ENCODE results near the gene DNAJC18.

DNAJC18 gene

DNA sequence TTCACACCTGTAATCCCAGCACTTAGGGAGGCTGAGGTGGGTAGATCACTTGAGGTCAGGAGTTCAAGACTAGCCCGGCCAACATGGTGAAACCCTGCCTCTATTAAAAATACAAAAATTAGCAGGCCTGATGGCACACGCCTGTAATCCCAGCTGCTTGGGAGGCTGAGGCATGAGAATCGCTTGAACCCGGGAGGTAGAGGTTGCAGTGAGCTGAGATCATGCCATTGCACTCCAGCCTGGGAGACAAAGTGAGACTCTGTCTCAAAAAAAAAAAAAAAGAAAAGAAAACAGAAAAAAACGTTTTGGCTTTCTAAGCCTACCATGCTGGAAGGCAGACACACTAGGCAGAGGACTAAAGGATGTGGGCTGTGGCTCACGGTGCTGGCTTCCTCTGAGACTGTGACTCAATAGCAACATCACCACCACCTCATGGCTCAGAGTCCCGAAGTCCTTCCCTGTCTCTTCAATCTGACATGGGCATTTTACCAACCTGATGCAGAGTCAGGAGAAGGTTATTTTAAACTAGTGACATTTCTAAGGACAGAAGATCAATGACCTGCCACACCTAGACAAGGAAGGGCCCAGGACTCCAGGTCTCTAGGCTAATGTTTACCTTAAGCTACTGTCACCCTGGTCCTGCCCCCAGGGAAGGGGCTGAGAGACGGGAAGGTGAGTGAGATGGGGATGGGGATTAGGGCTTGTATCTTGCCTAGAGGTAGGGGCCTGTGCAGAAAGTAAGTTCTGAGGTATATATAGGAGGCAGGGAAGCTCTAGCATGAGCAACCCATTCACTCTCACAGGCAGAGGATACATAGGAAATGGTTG lies 19.5 kb upstream of the DNAJC18 start:
- peak; percentile 91 for DNase-seq (ENCODE audit: low read depth)
- peak overlapping the region; percentile 16 for H3K4me3 ChIP-seq (ENCODE audit: low read depth, low read length)

GRCh38 chr5:139457653-139458306 lies 18.5 kb upstream of the DNAJC18 start:
- DNase-seq (ENCODE audit: low read depth): peak; percentile 81
- TF ChIP-seq, protein P1, sequence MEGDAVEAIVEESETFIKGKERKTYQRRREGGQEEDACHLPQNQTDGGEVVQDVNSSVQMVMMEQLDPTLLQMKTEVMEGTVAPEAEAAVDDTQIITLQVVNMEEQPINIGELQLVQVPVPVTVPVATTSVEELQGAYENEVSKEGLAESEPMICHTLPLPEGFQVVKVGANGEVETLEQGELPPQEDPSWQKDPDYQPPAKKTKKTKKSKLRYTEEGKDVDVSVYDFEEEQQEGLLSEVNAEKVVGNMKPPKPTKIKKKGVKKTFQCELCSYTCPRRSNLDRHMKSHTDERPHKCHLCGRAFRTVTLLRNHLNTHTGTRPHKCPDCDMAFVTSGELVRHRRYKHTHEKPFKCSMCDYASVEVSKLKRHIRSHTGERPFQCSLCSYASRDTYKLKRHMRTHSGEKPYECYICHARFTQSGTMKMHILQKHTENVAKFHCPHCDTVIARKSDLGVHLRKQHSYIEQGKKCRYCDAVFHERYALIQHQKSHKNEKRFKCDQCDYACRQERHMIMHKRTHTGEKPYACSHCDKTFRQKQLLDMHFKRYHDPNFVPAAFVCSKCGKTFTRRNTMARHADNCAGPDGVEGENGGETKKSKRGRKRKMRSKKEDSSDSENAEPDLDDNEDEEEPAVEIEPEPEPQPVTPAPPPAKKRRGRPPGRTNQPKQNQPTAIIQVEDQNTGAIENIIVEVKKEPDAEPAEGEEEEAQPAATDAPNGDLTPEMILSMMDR (IDR thresholded peaks at IDR 0.05; ENCODE audit: insufficient read depth, low read depth, low read length, missing control alignments): no peak
- H3K4me3 ChIP-seq (ENCODE audit: low read depth, low read length): no peak overlapping the region

More for the DNA sequence above, 19.5 kb upstream of the DNAJC18 start:
- TF ChIP-seq, protein P1 (IDR thresholded peaks at IDR 0.05; ENCODE audit: insufficient read depth, low read depth, low read length, missing control alignments): no peak

DNA sequence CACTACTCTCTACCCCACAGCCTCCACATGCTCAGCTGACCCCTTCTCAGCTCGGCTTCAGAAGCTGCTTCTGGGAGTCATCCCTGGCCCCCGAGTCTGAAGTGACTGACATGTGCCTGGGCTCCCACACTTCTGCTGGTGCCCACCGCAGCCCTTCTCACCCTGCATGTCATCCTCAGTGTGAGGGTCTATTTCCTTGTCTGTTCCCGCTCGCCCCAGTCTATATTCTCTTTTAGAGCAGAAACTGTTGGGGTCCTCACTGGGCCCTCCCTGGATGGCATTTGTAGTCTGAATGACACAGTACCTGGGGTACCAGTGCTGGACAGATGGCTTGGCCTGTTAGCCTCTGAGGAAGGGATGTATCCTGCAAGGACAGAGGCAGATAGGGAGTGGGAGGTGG lies 17.9 kb upstream of the DNAJC18 start:
- no peak overlapping the region for H3K4me3 ChIP-seq (ENCODE audit: low read depth, low read length)
- DNase-seq (ENCODE audit: low read depth): no peak
- TF ChIP-seq, protein P1 (IDR thresholded peaks at IDR 0.05; ENCODE audit: insufficient read depth, low read depth, low read length, missing control alignments): no peak

GRCh38 chr5:139456776-139457175 lies 17.5 kb upstream of the DNAJC18 start:
- no peak for DNase-seq (ENCODE audit: low read depth)
- H3K4me3 ChIP-seq (ENCODE audit: low read depth, low read length): no peak overlapping the region
- TF ChIP-seq, protein P1 (IDR thresholded peaks at IDR 0.05; ENCODE audit: insufficient read depth, low read depth, low read length, missing control alignments): no peak

DNA sequence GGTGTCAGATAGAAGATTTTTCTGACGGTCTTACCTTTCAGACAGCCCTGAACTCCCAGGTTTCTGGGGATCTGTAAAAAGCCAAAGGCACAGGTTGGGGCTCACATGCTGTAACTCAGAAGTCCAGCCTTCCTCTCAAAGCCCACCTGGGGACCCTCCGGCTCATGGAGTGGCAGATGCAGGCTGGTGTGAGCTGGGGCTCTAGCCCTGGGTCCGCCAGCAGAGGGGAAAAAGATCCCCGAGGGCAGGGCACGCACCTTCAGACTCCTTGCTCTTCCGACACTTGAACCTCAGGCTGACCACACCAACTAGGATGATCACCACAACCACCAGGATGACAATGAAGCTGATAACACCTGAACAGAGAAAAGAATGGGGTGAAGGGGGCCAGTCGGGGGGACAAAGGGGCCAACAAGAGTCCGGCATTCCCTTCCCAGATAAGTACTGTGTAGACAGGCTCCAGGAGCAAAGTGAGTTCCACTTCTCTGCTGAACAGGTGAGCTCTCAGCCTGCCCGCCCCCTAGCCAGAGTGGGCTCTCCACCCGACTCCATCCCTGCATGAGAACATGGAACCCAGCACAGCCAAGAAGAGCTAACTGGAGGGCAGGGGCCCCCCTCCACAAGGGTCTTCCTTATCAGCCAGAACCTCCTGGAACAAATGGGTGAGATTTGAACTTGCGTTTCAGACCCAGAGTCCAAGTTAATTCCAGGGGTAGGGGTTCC lies 15.4 kb upstream of the DNAJC18 start:
- TF ChIP-seq, protein P1 (IDR thresholded peaks at IDR 0.05; ENCODE audit: insufficient read depth, low read depth, low read length, missing control alignments): no peak
- H3K4me3 ChIP-seq (ENCODE audit: low read depth, low read length): no peak overlapping the region
- DNase-seq (ENCODE audit: low read depth): no peak

DNA sequence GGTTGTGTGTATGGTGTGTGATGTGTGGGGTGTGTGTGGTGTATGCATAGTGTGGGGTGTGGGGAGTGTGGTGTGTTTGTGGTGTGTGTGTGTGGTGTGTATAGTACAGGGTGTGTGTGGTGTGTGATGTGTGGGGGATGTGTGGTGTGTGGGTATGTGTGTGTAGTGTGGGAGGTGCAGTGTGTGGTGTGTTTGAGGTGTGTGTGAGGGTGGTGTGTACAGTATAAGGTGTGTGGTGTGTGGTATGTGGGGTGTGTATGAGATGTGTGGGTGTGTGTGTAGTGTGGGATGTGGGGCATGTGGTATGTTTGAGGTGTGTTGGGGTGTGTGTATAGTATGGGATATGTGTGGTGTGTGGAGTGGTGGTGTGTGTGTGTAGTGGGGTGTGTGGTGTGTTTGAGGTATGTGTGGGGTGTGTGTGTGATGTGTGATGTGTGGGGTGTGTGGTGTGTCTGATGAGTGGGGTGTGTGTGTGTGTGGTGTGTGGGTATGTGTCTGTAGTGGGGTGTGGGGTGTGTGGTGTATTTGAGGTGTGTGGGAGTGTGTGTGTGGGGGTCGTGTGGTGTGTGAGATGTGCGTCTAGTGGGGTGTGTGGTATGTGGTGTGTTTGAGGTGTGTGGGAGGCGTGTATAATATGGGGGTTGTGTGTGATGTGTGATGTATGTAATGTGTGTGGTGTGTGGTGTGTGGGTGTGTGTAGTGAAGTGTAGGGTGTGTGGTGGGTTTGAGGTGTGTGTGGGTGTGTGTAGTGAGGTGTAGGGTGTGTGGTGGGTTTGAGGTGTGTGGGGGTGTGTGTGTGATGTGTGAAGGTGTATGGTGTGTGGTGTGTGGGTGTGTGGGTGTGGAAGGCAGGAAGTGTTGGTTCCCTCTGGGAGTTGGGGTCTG lies 14.6 kb upstream of the DNAJC18 start:
- H3K4me3 ChIP-seq (ENCODE audit: low read depth, low read length): no peak overlapping the region
- DNase-seq (ENCODE audit: low read depth): peak; percentile 42
- TF ChIP-seq, protein P1 (IDR thresholded peaks at IDR 0.05; ENCODE audit: insufficient read depth, low read depth, low read length, missing control alignments): no peak
